CD4-positive, alpha-beta memory T cell (primary cell): Measurements from ENCODE around the gene GTPBP6. TPM values are rescaled to one million over a fixed set of nuclear protein-coding genes. Genes with fewer than 3 reads are reported as not detected.
"Not testable (repeated sequence)": the region's sequence is repeated elsewhere in the genome, so short reads cannot be mapped to it uniquely, and the experiment has no call there.

Experiments used
- CTCF ChIA-PET: fragments of 350-600 bp; sonication (Branson Sonifier 250); formaldehyde crosslinking; loops from one replicate; lab custom pipeline; 2021; ENCODE audit warnings: inconsistent platforms; ENCODE audit not compliant: partially characterized antibody; lab: Charles Lee
- POLR2A ChIA-PET: fragments of 350-600 bp; sonication (Branson Sonifier 250); formaldehyde crosslinking; loops from one replicate; lab custom pipeline; 2021; ENCODE audit not compliant: partially characterized antibody; lab: Charles Lee
- DNase-seq, 5 donors: peaks; one replicate each; pipeline versions ENCODE4 v3.0.0 to v3.0.0-alpha.2; 2020 to 2022; ENCODE audit warnings: mixed read lengths in 1 of 5
- H3K27ac ChIP-seq: one replicate; pipeline ENCODE4 v1.7.0; 2013; ENCODE audit warnings: low read depth, low read length
- H3K27me3 ChIP-seq: 2 replicates; pipeline ENCODE4 v1.7.0; 2013; ENCODE audit warnings: mild to moderate bottlenecking, low read length, moderate library complexity; ENCODE audit not compliant: insufficient read depth
- H3K36me3 ChIP-seq: 2 replicates; pipeline ENCODE4 v1.7.0; 2013; ENCODE audit warnings: mild to moderate bottlenecking, low read length, moderate library complexity; ENCODE audit not compliant: insufficient read depth
- H3K4me1 ChIP-seq: 2 replicates; pipeline ENCODE4 v1.7.0; 2013; ENCODE audit warnings: mild to moderate bottlenecking, low read length, moderate library complexity; ENCODE audit not compliant: insufficient read depth
- H3K4me3 ChIP-seq, 2 donors: one replicate each; pipeline ENCODE4 v1.7.0; 2013; ENCODE audit warnings: low read length in 2 of 2, mild to moderate bottlenecking in 1 of 2
- H3K9me3 ChIP-seq, 2 donors: one replicate each; pipeline ENCODE4 v1.7.0; 2013; ENCODE audit warnings: low read length in 2 of 2, control low read depth in 1 of 2; ENCODE audit not compliant: control insufficient read depth in 1 of 2
- H3K27ac Mint-ChIP-seq, 7 donors: one replicate each; pipeline ENCODE4 v1.8.0; 2020 to 2021; ENCODE audit warnings: mixed read lengths in 7 of 7, mild to moderate bottlenecking in 6 of 7, inconsistent platforms in 3 of 7, moderate library complexity in 3 of 7
- H3K27me3 Mint-ChIP-seq, 2 donors: one replicate each; pipeline ENCODE4 v1.8.0; 2020 to 2021; ENCODE audit warnings: mixed read lengths in 2 of 2
- H3K36me3 Mint-ChIP-seq, 2 donors: one replicate each; pipeline ENCODE4 v1.8.0; 2020 to 2021; ENCODE audit warnings: mixed read lengths in 2 of 2, inconsistent platforms in 1 of 2, mild to moderate bottlenecking in 1 of 2
- H3K4me1 Mint-ChIP-seq, 4 donors: one replicate each; pipeline ENCODE4 v1.8.0; 2020 to 2021; ENCODE audit warnings: mixed read lengths in 4 of 4, mild to moderate bottlenecking in 1 of 4
- H3K4me3 Mint-ChIP-seq, 8 donors: one replicate each; pipeline ENCODE4 v1.8.0; 2020 to 2021; ENCODE audit warnings: mixed read lengths in 8 of 8, mild to moderate bottlenecking in 7 of 8, moderate library complexity in 6 of 8, inconsistent platforms in 3 of 8
- H3K9me3 Mint-ChIP-seq, 8 donors: one replicate each; pipeline ENCODE4 v1.8.0; 2020 to 2021; ENCODE audit warnings: mixed read lengths in 8 of 8, mild to moderate bottlenecking in 5 of 8, inconsistent platforms in 3 of 8, moderate library complexity in 1 of 8
- intact Hi-C: fragments of 100-400 bp; cut with micrococcal nuclease; formaldehyde crosslinking; loops from one replicate; pipeline ENCODE4 v1.15.1; 2023
- polyA plus RNA-seq, 2 donors: library from polyadenylated mRNA; unstranded; fragments of 300-500 nt; fragmentation: Illumina TruSeq; gene quantifications; one replicate each; pipeline ENCODE4 v1.2.3, GENCODE V29; 2021
- total RNA-seq, 2 experiments: library from RNA; stranded (reverse); gene quantifications; one replicate each; pipeline ENCODE4 v1.2.3, GENCODE V29; 2021

Gene GTPBP6
- total and polyA plus RNA-seq, 4 experiments from 2014 or later = 34.8 to 79.3 (median 63.3) TPM

DNA sequence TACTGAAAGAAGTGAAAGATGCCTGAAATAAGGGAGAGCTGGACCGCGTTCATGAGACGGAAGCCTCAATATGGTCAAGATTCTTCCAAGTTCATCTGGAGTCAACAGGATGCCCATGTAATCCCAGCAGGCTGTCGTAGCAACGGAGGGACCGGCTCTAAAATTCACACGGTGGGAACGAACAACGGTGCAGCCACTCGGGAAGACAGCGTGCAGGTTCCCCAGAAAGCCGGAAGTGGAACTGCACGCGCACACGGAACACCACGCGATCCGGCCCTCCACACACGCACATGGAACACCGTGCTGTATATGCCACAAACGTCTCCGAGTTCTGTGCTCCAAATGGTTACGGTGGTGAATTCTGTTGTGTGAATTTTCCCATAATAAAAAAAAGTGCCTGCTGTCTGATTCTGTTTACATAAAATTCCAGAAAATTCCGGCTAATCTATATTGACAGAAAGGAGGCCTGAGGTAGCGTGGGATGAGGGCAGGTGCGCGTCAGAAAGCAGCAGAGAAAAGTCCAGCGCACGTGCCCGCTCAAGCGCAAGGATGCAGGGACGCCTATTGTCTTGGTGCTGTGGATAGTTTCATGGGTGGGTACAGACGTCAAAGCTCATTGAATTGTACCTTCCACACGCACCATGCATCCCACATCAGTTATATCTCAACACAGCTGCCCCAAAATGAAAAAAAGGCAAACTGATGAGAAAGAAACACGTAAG is 36.9 kb upstream of the GTPBP6 start:
- ChIA-PET POLR2A (no interaction called here), CTCF (no interaction called here)
- no peaks in the 10 kb centered on the region for H3K9me3 ChIP-seq
- H3K9me3 Mint-ChIP-seq = peaks cover 2 to 22% (median 13%) of the 10 kb centered on the region in 8 donors
- H3K27me3 ChIP-seq = no peaks in the 10 kb centered on the region
- peaks cover 20 to 25% of the 10 kb centered on the region in 2 donors for H3K36me3 Mint-ChIP-seq
- peaks cover 15% of the 10 kb centered on the region for H3K4me1 ChIP-seq
- intact Hi-C loops = loop anchor here (2.0 kb wide), 1 partner anchor 37 kb away; the partner anchor contains the start of gene GTPBP6
- no peaks in the 10 kb centered on the region for H3K36me3 ChIP-seq
- no peak overlapping the region for H3K4me3 ChIP-seq
- no peaks in the 10 kb centered on the region for H3K27me3 Mint-ChIP-seq
- H3K27ac Mint-ChIP-seq = peak overlapping the region in 5 of 7 donors; percentile 15 to 71 (median 57)
- no peak for DNase-seq
- H3K4me1 Mint-ChIP-seq = peaks cover 17 to 33% (median 22%) of the 10 kb centered on the region in 4 donors
- no peak overlapping the region for H3K4me3 Mint-ChIP-seq
- H3K27ac ChIP-seq = no peak overlapping the region

DNA sequence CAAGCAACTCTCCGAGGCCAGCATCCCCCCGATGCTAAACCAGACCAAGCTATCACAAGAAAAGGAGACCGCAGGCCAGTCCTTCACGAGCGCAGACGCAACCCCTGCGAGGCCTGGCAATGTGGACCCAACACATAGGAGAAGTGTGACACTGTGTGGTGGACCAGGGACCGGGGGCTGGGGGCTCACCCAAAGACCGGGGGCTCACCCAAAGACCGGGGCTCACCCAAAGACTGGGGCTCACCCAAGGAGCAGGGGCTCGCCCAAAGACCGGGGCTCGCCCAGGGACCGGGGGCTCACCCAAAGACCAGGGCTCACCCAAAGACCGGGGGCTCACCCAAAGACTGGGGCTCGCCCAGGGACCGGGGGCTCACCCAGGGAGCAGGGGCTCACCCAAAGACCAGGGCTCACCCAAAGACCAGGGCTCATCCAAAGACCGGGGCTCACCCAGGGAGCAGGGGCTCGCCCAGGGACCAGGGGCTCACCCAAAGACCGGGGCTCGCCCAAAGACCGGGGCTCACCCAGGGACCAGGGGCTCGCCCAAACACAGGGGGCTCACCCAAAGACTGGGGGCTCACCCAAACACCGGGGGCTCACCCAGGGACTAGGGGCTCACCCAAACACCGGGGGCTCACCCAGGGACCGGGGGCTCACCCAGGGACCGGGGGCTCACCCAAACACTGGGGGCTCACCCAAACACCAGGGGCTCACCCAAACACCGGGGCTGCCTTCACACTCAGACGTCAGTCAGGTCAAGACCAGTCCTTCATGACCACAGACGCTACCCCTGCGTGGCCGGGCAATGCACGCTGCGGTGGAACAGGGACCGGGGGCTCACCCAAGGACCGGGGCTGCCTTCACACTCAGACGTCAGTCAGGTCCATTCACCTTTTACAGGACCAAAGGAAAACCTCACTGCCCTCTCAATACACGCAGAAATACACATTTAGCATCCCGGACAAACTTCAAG is 35.3 kb upstream of the GTPBP6 start:
- peaks cover 17 to 37% (median 22%) of the 10 kb centered on the region in 4 donors for H3K4me1 Mint-ChIP-seq

DNA sequence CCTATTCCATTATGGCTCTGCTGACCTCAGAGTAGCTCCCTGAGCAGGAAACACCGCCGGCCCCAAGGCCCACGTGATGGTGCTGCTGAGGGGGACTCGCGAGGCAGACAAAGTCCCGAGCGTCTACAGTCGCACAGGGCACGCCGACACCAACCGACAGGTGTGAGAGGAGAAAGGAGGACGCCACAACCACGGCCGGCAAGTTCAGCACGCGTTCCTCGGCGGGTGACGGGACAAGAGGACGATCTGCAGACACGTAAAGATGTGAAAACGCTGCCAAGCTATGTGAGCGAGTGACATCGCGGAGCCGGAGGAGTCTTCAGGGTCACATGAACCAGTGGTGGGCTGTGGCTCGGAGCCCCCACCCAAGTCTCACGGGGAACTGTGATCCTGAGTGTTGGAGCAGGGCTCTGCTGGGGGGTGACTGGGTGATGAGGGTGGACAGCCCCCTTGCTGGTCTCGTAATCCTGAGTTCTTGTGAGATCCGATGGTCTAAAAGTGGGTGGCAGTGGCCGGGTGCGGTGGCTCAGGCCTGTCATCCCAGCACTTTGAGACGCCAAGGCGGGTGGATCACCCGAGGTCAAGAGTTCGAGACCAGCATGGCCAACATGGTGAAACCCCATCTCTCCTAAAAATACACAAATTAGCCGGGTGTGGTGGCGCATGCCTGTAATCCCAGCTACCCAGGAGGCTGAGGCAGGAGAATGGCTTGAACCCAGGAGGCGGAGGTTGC is 34.2 kb upstream of the GTPBP6 start:
- H3K36me3 Mint-ChIP-seq = peaks cover 15 to 16% of the 10 kb centered on the region in 2 donors
- Histone ChIP-seq H3K4me1 (peaks cover 11% of the 10 kb centered on the region), H3K27ac (no peak overlapping the region), H3K4me3 (no peak overlapping the region), H3K36me3 (no peaks in the 10 kb centered on the region), H3K27me3 (no peaks in the 10 kb centered on the region), H3K9me3 (no peaks in the 10 kb centered on the region)
- no peaks in the 10 kb centered on the region for H3K27me3 Mint-ChIP-seq
- DNase-seq = no peak
- H3K4me3 Mint-ChIP-seq = no peak overlapping the region
- peaks cover 16 to 35% (median 20%) of the 10 kb centered on the region in 4 donors for H3K4me1 Mint-ChIP-seq
- intact Hi-C loops = no loop called here
- POLR2A ChIA-PET = no interaction called here
- peaks cover 0 to 9% (median 3%) of the 10 kb centered on the region in 8 donors for H3K9me3 Mint-ChIP-seq
- H3K27ac Mint-ChIP-seq = peak overlapping the region in 2 of 7 donors; percentile 22 to 73
- CTCF ChIA-PET = no interaction called here

More for the DNA sequence above, 35.3 kb upstream of the GTPBP6 start:
- no peak for DNase-seq
- Mint-ChIP-seq H3K36me3 (peaks cover 14 to 15% of the 10 kb centered on the region in 2 donors), H3K4me3 (no peak overlapping the region), H3K27me3 (no peaks in the 10 kb centered on the region), H3K27ac (no peak overlapping the region), H3K9me3 (peaks cover 0 to 13% (median 3%) of the 10 kb centered on the region in 8 donors)
- peaks cover 15% of the 10 kb centered on the region for H3K4me1 ChIP-seq
- no peaks in the 10 kb centered on the region for H3K9me3 ChIP-seq
- H3K27ac ChIP-seq = no peak overlapping the region
- intact Hi-C loops = no loop called here
- no peaks in the 10 kb centered on the region for H3K27me3 ChIP-seq
- no peak overlapping the region for H3K4me3 ChIP-seq
- CTCF ChIA-PET = no interaction called here
- POLR2A ChIA-PET = no interaction called here
- no peaks in the 10 kb centered on the region for H3K36me3 ChIP-seq

DNA sequence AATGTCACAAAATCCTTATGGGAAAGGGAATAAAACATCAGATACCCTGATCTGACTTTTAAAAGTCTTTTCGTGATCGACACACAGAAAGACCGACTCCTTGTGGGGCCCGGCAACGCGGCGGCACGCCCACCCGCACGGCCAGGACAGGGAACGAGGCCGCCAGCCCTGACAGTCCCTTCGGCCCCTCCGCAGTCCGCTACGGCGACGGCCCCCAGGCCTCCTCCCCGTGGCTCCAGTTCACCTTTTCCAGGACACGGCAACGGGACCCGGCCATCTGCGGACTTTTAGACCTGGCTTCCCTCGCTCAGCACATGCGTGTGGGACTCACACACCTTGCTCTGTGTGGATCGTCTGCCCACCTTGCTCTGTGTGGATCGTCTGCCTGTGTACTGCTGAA is 33.6 kb upstream of the GTPBP6 start:
- Mint-ChIP-seq H3K4me1 (peaks cover 10 to 30% (median 15%) of the 10 kb centered on the region in 4 donors), H3K27ac (no peak overlapping the region), H3K9me3 (peaks cover 0 to 3% (median 0%) of the 10 kb centered on the region in 8 donors), H3K36me3 (peaks cover 9 to 10% of the 10 kb centered on the region in 2 donors), H3K27me3 (no peaks in the 10 kb centered on the region), H3K4me3 (no peak overlapping the region)
- POLR2A ChIA-PET = no interaction called here
- no peak overlapping the region for H3K4me3 ChIP-seq
- no peak overlapping the region for H3K27ac ChIP-seq
- no peaks in the 10 kb centered on the region for H3K36me3 ChIP-seq
- CTCF ChIA-PET = no interaction called here
- no peaks in the 10 kb centered on the region for H3K27me3 ChIP-seq
- peaks cover 7% of the 10 kb centered on the region for H3K4me1 ChIP-seq
- DNase-seq = no peak
- intact Hi-C loops = no loop called here
- no peaks in the 10 kb centered on the region for H3K9me3 ChIP-seq

DNA sequence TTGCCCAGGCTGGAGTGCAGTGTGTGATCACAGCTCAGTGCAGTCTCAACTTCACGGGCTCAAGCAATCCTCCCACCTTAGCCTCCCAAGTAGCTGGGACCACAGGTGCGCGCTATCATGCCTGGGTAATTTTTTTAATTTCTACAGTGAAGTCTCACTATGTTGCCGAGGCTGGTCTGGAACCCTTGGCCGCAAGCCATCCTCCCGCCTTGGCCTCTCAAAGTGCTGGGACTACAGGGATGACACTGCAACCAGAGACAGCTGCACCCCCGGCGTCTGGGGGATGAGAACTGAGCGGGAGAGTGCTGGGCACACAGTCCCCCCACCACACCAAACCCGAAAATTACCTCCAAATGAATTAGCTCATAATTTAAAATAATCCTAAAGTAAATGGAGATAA is 33.1 kb upstream of the GTPBP6 start:
- DNase-seq = no peak
- no peaks in the 10 kb centered on the region for H3K36me3 ChIP-seq
- H3K4me3 ChIP-seq = no peak overlapping the region
- ChIA-PET CTCF (no interaction called here), POLR2A (no interaction called here)
- H3K9me3 Mint-ChIP-seq = no peaks in the 10 kb centered on the region
- H3K27me3 Mint-ChIP-seq = no peaks in the 10 kb centered on the region
- H3K27ac Mint-ChIP-seq = no peak overlapping the region
- H3K4me1 ChIP-seq = peaks cover 3% of the 10 kb centered on the region
- intact Hi-C loops = no loop called here
- H3K36me3 Mint-ChIP-seq = peaks cover 5 to 9% of the 10 kb centered on the region in 2 donors
- peaks cover 6 to 25% (median 10%) of the 10 kb centered on the region in 4 donors for H3K4me1 Mint-ChIP-seq
- no peak overlapping the region for H3K27ac ChIP-seq
- H3K27me3 ChIP-seq = no peaks in the 10 kb centered on the region
- H3K4me3 Mint-ChIP-seq = no peak overlapping the region
- no peaks in the 10 kb centered on the region for H3K9me3 ChIP-seq

DNA sequence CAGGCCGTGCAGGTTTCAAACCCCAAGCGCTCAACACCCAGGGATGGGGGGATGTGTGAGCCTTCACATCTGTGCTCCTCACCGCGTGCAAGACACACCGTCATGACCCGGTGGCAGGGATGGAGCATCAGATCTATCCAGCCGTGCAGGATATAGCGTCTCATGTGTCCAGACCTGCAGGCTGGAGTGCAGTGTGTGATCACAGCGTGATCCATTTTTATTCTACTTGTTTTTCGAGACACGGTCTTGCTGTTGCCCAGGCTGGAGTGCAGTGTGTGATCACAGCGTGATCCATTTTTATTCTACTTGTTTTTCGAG is 32.7 kb upstream of the GTPBP6 start:
- H3K27me3 ChIP-seq, intact Hi-C loops: not testable (repeated sequence)

More for the DNA sequence above, 32.7 kb upstream of the GTPBP6 start:
- POLR2A ChIA-PET, CTCF ChIA-PET, H3K4me1 ChIP-seq, H3K9me3 ChIP-seq, H3K27me3 Mint-ChIP-seq, H3K36me3 Mint-ChIP-seq, H3K27ac Mint-ChIP-seq, H3K27ac ChIP-seq, H3K4me3 Mint-ChIP-seq, H3K4me3 ChIP-seq, H3K9me3 Mint-ChIP-seq, H3K36me3 ChIP-seq, DNase-seq: not testable (repeated sequence)
- peaks cover 2 to 21% (median 6%) of the 10 kb centered on the region in 4 donors for H3K4me1 Mint-ChIP-seq
